Upper lobe of left lung (tissue), 6 donors: ENCODE measurements around the gene POLD2. TPM values are rescaled to one million over a fixed set of nuclear protein-coding genes. Genes with fewer than 3 reads are reported as not detected.

Experiments used
- ATAC-seq, 2 donors: fragments of 200-7000 bp; cut with Tn5 transposase; one replicate each; pipeline ENCODE4 v1.9.1; 2022; ENCODE audit warnings: mild to moderate bottlenecking in 2 of 2, moderate library complexity in 2 of 2; ENCODE audit not compliant: low FRiP score in 2 of 2
- DNase-seq, 2 donors: peaks; one replicate each; pipeline ENCODE4 v3.0.0-alpha.2; 2019 to 2020
- H3K27ac ChIP-seq, 4 donors: fragments of 200-600 bp; sonication (generic); one replicate each; pipeline ENCODE4 v1.5.1; 2016 to 2019
- H3K27me3 ChIP-seq, 4 donors: fragments of 200-600 bp; sonication (generic); one replicate each; pipeline ENCODE4 v1.5.1; 2017 to 2019
- H3K36me3 ChIP-seq, 4 donors: fragments of 200-600 bp; sonication (generic); one replicate each; pipeline ENCODE4 v1.5.1; 2016 to 2019
- H3K4me1 ChIP-seq, 4 donors: fragments of 200-600 bp; sonication (generic); one replicate each; pipeline ENCODE4 v1.5.1; 2018 to 2019
- H3K4me3 ChIP-seq, 4 donors: fragments of 200-600 bp; sonication (generic); one replicate each; pipeline ENCODE4 v1.5.1; 2017 to 2019; ENCODE audit warnings: mild to moderate bottlenecking in 2 of 4, moderate library complexity in 1 of 4
- H3K9me3 ChIP-seq, 4 donors: fragments of 200-600 bp; sonication (generic); one replicate each; pipeline ENCODE4 v1.5.1; 2018 to 2019
- EP300 ChIP-seq, 4 donors: sonication (generic); formaldehyde crosslinking; IDR thresholded peaks; one replicate each; pipeline ENCODE4 v1.5.1; 2017; ENCODE audit warnings: antibody characterized with exemption in 4 of 4, control low read depth in 2 of 4
- POLR2A ChIP-seq, 4 donors: fragments of 450-650 bp; IDR thresholded peaks; one replicate each; pipeline ENCODE4 v1.5.1; 2016 to 2017; ENCODE audit warnings: antibody characterized with exemption in 4 of 4, mild to moderate bottlenecking in 2 of 4
- POLR2AphosphoS5 ChIP-seq, 2 donors: sonication (generic); formaldehyde crosslinking; IDR thresholded peaks; one replicate each; pipeline ENCODE4 v1.5.1; 2017; ENCODE audit warnings: antibody characterized with exemption in 2 of 2
- WGBS, 2 donors: methylation state at CpG; one replicate each; pipeline ENCODE4 v1.1.5; 2017 to 2018; 5-methylcytosine and 5-hydroxymethylcytosine counted together
- total RNA-seq, 6 donors: library from RNA; depleted of rRNA in 4 of 6; stranded (reverse); fragments of >200 nt in 4 of 6; gene quantifications; one replicate each; pipeline versions ENCODE4 v1.1.0 to v1.2.1, GENCODE V29; 2016 to 2021
- TF ChIP-seq, protein P1 (sequence below), 6 experiments: fragments of 450-650 bp in 4 of 6; fragments of 200-600 bp in 2 of 6; sonication (generic) in 2 of 6; IDR thresholded peaks; one replicate each; pipeline ENCODE4 v1.5.1; 2016 to 2019; ENCODE audit warnings: antibody characterized with exemption in 6 of 6
- donor health status: DM: no; HTN: no; CAD: no; lungs with moderate emphysema.
- donor health status: DM: no; HTN: yes; CAD: no; lungs with severe emphysema.

POLD2 gene
- total RNA-seq, 6 donors from 2014 or later = 27.2 to 70.1 (median 52.5) TPM

DNA sequence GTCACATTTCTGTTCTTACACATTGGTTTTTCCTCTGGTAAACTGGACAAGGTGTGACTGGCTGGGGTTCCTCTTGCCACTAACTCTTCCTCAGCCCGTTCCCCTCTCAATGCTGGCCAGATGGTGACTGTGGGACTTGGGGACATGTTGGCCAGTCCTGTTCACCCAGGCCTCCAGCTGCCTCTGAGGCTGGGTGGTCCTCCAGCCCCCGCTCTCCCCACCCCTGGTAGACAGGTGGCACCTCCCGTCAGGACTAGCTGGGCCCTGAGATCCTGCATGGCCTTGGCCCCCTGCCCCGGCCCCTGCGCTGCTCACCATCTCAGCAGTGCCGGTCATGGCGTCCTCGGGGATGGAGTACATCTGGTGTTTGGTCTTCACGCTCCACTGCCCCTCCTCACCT lies 28.6 kb upstream of the POLD2 start:
- WGBS, 2 donors = 95 to 100% methylated on average over 4 to 9 of the region's 9 CpGs
- Histone ChIP-seq H3K4me3 (no peak overlapping the region), H3K9me3 (no peaks in the 10 kb centered on the region), H3K27ac (no peak overlapping the region), H3K36me3 (no peaks in the 10 kb centered on the region), H3K4me1 (no peaks in the 10 kb centered on the region), H3K27me3 (no peaks in the 10 kb centered on the region)
- TF ChIP-seq POLR2A (IDR thresholded peaks at IDR 0.05) (no peak), POLR2AphosphoS5 (IDR thresholded peaks at IDR 0.05) (no peak), EP300 (IDR thresholded peaks at IDR 0.05) (no peak)
- TF ChIP-seq, protein P1, sequence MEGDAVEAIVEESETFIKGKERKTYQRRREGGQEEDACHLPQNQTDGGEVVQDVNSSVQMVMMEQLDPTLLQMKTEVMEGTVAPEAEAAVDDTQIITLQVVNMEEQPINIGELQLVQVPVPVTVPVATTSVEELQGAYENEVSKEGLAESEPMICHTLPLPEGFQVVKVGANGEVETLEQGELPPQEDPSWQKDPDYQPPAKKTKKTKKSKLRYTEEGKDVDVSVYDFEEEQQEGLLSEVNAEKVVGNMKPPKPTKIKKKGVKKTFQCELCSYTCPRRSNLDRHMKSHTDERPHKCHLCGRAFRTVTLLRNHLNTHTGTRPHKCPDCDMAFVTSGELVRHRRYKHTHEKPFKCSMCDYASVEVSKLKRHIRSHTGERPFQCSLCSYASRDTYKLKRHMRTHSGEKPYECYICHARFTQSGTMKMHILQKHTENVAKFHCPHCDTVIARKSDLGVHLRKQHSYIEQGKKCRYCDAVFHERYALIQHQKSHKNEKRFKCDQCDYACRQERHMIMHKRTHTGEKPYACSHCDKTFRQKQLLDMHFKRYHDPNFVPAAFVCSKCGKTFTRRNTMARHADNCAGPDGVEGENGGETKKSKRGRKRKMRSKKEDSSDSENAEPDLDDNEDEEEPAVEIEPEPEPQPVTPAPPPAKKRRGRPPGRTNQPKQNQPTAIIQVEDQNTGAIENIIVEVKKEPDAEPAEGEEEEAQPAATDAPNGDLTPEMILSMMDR (IDR thresholded peaks at IDR 0.05) = no peak
- ATAC-seq (no peak), DNase-seq (no peak)

DNA sequence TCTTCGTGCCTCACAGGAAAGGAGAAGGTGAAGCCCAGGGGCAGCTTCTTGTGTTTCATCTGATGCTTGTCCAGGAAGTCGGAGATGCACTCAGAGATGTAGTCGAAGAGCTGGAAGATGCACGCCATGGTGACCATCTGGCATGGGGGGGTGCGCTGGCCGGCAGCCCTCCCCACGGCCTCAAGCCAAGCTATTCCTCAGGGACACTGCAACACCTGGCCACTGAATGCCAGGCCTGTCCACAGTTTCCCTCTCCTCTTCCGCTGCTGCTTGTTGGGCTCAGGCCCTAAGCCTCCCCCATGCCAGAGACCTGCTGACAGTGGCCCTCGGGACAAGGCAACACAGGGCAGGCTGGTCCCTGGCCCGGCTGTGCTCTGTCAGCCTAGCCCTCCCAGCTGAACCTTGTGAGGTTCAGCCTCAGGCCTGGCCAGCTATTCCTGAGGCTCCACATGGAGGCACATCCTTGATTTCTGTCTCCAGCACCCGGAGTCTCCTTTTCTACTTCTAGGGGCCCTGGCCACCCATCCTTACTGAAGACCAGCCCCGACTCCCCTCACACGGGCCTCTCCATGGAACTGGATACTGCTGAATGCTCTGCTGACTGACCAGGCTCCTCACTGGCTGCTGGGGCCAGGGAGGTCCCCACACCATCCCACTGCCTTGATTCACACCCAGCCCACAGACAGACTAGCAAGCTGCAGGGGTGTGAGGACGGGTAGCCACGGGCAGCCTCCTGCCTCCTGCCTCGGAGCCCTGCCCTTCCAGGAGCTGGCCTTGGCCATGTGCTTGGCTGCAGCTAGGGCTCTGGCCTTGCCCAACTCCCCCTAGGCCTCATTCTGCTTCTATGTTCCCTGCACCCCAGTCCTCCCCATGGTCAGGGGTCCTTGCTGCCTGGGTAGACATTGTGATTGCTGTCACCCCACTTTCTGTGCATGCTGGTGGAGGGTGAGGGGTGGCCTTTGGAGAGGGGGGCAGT lies 27.9 kb upstream of the POLD2 start:
- no peak overlapping the region for H3K27ac ChIP-seq
- WGBS, 2 donors = 92 to 93% methylated on average over 7 to 16 of the region's 16 CpGs
- peaks cover 5 to 6% (median 6%) of the 10 kb centered on the region in 4 donors for H3K4me1 ChIP-seq
- H3K9me3 ChIP-seq = no peaks in the 10 kb centered on the region
- TF ChIP-seq EP300 (IDR thresholded peaks at IDR 0.05) = no peak
- TF ChIP-seq, protein P1 (IDR thresholded peaks at IDR 0.05) = no peak
- TF ChIP-seq POLR2AphosphoS5 (IDR thresholded peaks at IDR 0.05) = no peak
- TF ChIP-seq POLR2A (IDR thresholded peaks at IDR 0.05) = no peak
- H3K27me3 ChIP-seq = peaks cover 0 to under 1% (median 0%) of the 10 kb centered on the region in 4 donors
- DNase-seq (no peak), ATAC-seq (no peak)
- no peak overlapping the region for H3K4me3 ChIP-seq
- H3K36me3 ChIP-seq = no peaks in the 10 kb centered on the region

DNA sequence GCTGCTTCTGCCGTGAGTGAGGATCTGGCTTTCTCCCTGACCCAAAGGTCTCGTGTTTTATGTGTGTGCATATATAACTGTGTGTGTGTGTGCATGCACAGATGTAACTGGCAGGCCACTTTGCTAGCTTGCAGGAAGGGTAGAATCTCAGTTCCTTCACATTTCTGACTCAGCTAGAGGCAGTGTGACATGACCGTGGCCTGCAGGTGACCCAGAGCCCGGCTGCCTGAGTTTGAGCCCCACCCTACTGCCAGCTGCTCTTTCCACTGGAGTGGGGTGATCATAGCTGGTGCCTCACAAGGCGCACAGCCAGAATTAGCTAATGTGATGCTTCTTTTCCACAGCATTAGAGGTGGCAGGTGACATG lies 27.1 kb upstream of the POLD2 start:
- Histone ChIP-seq H3K36me3 (no peaks in the 10 kb centered on the region), H3K4me1 (peaks cover 11 to 14% (median 14%) of the 10 kb centered on the region in 4 donors), H3K27ac (no peak overlapping the region), H3K9me3 (no peaks in the 10 kb centered on the region), H3K4me3 (no peak overlapping the region), H3K27me3 (peaks cover 0 to 9% (median under 1%) of the 10 kb centered on the region in 4 donors)
- no peak for ATAC-seq
- WGBS, 2 donors = 75 to 100% methylated on average over 1 to 5 of the region's 5 CpGs
- TF ChIP-seq EP300 (IDR thresholded peaks at IDR 0.05) (no peak), POLR2AphosphoS5 (IDR thresholded peaks at IDR 0.05) (no peak), POLR2A (IDR thresholded peaks at IDR 0.05) (no peak)
- TF ChIP-seq, protein P1 (IDR thresholded peaks at IDR 0.05) = no peak
- no peak for DNase-seq

DNA sequence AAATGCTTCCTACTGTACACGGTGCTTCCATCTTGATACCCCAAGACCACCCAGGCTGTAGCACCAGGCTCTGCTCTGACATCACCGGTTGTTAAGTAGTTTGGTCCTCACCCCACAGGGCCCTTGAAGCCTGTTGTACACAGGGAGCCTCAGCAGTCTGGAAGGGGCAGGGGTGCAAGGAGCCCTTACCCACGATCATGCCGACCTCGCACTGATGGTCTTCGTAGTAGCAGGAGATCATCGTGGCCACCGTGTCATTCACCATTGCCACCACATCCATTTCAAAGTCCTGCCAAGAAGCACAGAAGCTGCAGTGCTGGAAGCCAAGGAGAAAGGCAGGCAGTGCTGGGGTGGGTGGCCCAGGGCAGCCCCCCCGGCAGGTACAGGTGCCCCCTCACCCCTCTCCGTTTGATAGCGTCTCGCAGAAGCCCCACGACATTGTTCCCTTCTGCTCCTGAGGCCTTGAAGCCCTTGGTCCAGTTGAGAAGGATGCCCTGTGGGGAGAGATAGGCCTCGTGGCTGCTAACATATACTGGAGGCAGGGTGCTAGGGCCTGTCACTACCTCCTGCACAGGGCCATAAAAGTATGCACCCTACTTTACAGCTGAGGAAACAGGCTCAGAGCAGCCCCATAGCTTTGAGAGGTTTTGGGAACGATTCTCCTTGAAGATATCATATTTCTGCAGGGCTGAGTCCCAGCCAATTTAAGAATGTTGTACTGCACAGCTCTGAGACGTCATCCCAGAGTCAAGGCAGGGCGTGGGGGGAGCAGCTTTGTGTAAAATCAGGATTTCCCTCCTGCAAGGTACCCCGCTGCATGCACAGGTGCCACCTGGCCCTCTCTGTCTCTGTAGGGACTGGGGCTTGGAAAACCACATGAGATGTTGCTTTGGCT lies 26.5 kb upstream of the POLD2 start:
- peaks cover 0 to 11% (median 2%) of the 10 kb centered on the region in 4 donors for H3K27me3 ChIP-seq
- peaks cover 11 to 18% (median 18%) of the 10 kb centered on the region in 4 donors for H3K4me1 ChIP-seq
- ATAC-seq = no peak
- H3K9me3 ChIP-seq = no peaks in the 10 kb centered on the region
- TF ChIP-seq EP300 (IDR thresholded peaks at IDR 0.05) (no peak), POLR2A (IDR thresholded peaks at IDR 0.05) (no peak), POLR2AphosphoS5 (IDR thresholded peaks at IDR 0.05) (no peak)
- TF ChIP-seq, protein P1 (IDR thresholded peaks at IDR 0.05) = no peak
- no peak overlapping the region for H3K27ac ChIP-seq
- DNase-seq = no peak
- 73 to 88% methylated on average over 11 to 18 of the region's 18 CpGs for WGBS, 2 donors
- no peaks in the 10 kb centered on the region for H3K36me3 ChIP-seq
- H3K4me3 ChIP-seq = no peak overlapping the region
